CD14-positive monocyte (primary cell): ENCODE data around the gene PPP1R15B. TPM values are rescaled to one million over a fixed set of nuclear protein-coding genes. Genes with fewer than 3 reads are reported as not detected.

Experiments
- DNase-seq, 3 donors: peaks; one replicate each; pipeline ENCODE4 v3.0.0-alpha.2; 2011 to 2022
- H2AFZ ChIP-seq: 2 replicates; pipeline ENCODE4 v1.6.0; 2012; ENCODE audit warnings: mild to moderate bottlenecking, low read depth, low read length, inconsistent platforms; ENCODE audit not compliant: insufficient read depth, poor library complexity, severe bottlenecking
- H3K27ac ChIP-seq, 2 donors: 1 replicate in 1 of 2; 2 replicates in 1 of 2; pipeline ENCODE4 v1.5.1; 2012 to 2013; ENCODE audit warnings: low read length in 2 of 2, control low read depth in 1 of 2, inconsistent platforms in 1 of 2, low read depth in 1 of 2, mild to moderate bottlenecking in 1 of 2
- H3K27me3 ChIP-seq, 2 donors: one replicate each; pipeline versions ENCODE4 v1.6.0 to v1.6.1; 2011 to 2013; ENCODE audit warnings: low read length in 2 of 2; ENCODE audit not compliant: control insufficient read depth in 2 of 2, insufficient read depth in 2 of 2
- H3K36me3 ChIP-seq, 2 donors: replicated peaks in 1 of 2; 1 replicate in 1 of 2; 2 replicates in 1 of 2; pipeline versions ENCODE4 v1.5.1 to v1.6.1; 2012 to 2013; ENCODE audit warnings: low read length in 2 of 2, control low read depth in 1 of 2, inconsistent platforms in 1 of 2, mild to moderate bottlenecking in 1 of 2; ENCODE audit not compliant: insufficient read depth in 2 of 2, control insufficient read depth in 1 of 2
- H3K4me1 ChIP-seq, 2 donors: 1 replicate in 1 of 2; 2 replicates in 1 of 2; pipeline versions ENCODE4 v1.5.1 to v1.6.1; 2012 to 2013; ENCODE audit warnings: low read length in 2 of 2, control low read depth in 1 of 2, inconsistent platforms in 1 of 2, mild to moderate bottlenecking in 1 of 2, moderate library complexity in 1 of 2; ENCODE audit not compliant: insufficient read depth in 2 of 2, control insufficient read depth in 1 of 2
- H3K4me2 ChIP-seq: replicated peaks from 2 replicates; pipeline ENCODE3; 2012; ENCODE audit warnings: low read length, moderate library complexity, mild to moderate bottlenecking; ENCODE audit not compliant: poor library complexity, severe bottlenecking; ENCODE audit errors: extremely low read depth
- H3K4me3 ChIP-seq, 3 experiments: fragments of 200-600 bp in 1 of 3; sonication (generic) in 1 of 3; replicated peaks in 1 of 3; 1 replicate in 2 of 3; 2 replicates in 1 of 3; pipeline ENCODE4 v1.5.1; 2011 to 2013; ENCODE audit warnings: low read length in 3 of 3, mild to moderate bottlenecking in 3 of 3, control low read depth in 2 of 3, low read depth in 2 of 3, inconsistent platforms in 1 of 3, moderate library complexity in 1 of 3
- H3K79me2 ChIP-seq: 2 replicates; pipeline ENCODE4 v1.6.0; 2012; ENCODE audit warnings: mild to moderate bottlenecking, control low read depth, inconsistent platforms, low read length, moderate library complexity; ENCODE audit not compliant: insufficient read depth
- H3K9ac ChIP-seq: 2 replicates; pipeline ENCODE4 v1.6.0; 2017; ENCODE audit warnings: low read length, mild to moderate bottlenecking; ENCODE audit not compliant: insufficient read depth, poor library complexity, severe bottlenecking
- H3K9me3 ChIP-seq, 2 donors: replicated peaks in 1 of 2; 1 replicate in 1 of 2; 2 replicates in 1 of 2; pipeline versions ENCODE4 v1.5.1 to v1.6.1; 2012 to 2013; ENCODE audit warnings: low read length in 2 of 2, control low read depth in 1 of 2; ENCODE audit not compliant: control insufficient read depth in 1 of 2, insufficient read depth in 1 of 2
- H4K20me1 ChIP-seq: 2 replicates; pipeline ENCODE4 v1.6.0; 2012; ENCODE audit warnings: mild to moderate bottlenecking, low read length, control low read depth, moderate library complexity; ENCODE audit not compliant: insufficient read depth
- H3K27ac Mint-ChIP-seq, 7 donors: one replicate each; pipeline ENCODE4 v1.8.0; 2020; ENCODE audit warnings: mild to moderate bottlenecking in 7 of 7, mixed read lengths in 7 of 7, moderate library complexity in 6 of 7, inconsistent platforms in 2 of 7
- H3K27me3 Mint-ChIP-seq, 3 donors: one replicate each; pipeline ENCODE4 v1.8.0; 2021 to 2022; ENCODE audit warnings: low read depth in 3 of 3, mild to moderate bottlenecking in 3 of 3, mixed read lengths in 3 of 3, moderate library complexity in 3 of 3, inconsistent platforms in 1 of 3
- H3K36me3 Mint-ChIP-seq, 2 donors: one replicate each; pipeline ENCODE4 v1.8.0; 2020; ENCODE audit warnings: mixed read lengths in 2 of 2, inconsistent platforms in 1 of 2, mild to moderate bottlenecking in 1 of 2
- H3K4me1 Mint-ChIP-seq: one replicate; pipeline ENCODE4 v1.8.0; 2020; ENCODE audit warnings: mild to moderate bottlenecking, mixed read lengths
- H3K4me3 Mint-ChIP-seq, 2 donors: one replicate each; pipeline ENCODE4 v1.8.0; 2020; ENCODE audit warnings: mild to moderate bottlenecking in 2 of 2, mixed read lengths in 2 of 2, moderate library complexity in 1 of 2
- H3K9me3 Mint-ChIP-seq, 7 donors: one replicate each; pipeline ENCODE4 v1.8.0; 2020 to 2022; ENCODE audit warnings: mixed read lengths in 7 of 7, mild to moderate bottlenecking in 6 of 7, moderate library complexity in 6 of 7, inconsistent platforms in 2 of 7
- WGBS: methylation state at CpG from one replicate; pipeline ENCODE4 v1.1.5; 2013; ENCODE audit warnings: missing lambda C conversion rate; ENCODE audit not compliant: insufficient coverage; 5-methylcytosine and 5-hydroxymethylcytosine counted together
- intact Hi-C, 2 donors: fragments of 100-400 bp; cut with micrococcal nuclease; formaldehyde crosslinking; loops; one replicate each; pipeline versions ENCODE4 v1.15.0 to v1.15.1; 2023
- polyA minus RNA-seq: library from RNA; depleted of rRNA, polyadenylated mRNA; stranded (reverse); fragments of >200 nt; gene quantifications from 2 replicates; pipeline ENCODE4 v1.2.3, GENCODE V29; 2012
- polyA plus RNA-seq, 3 donors: library from polyadenylated mRNA; depleted of rRNA in 1 of 3; unstranded in 2 of 3; stranded (reverse) in 1 of 3; fragments of 300-500 nt in 2 of 3; fragments of >200 nt in 1 of 3; fragmentation: Illumina TruSeq in 2 of 3; gene quantifications; 1 replicate in 2 of 3; 2 replicates in 1 of 3; pipeline ENCODE4 v1.2.3, GENCODE V29; 2012 to 2021
- total RNA-seq, 12 experiments: library from RNA in 1 of 12; stranded (reverse) in 1 of 12; fragments of 120-200 nt in 1 of 12; gene quantifications; one replicate each; pipeline ENCODE4 v1.2.4 and lab custom pipeline; 2013 to 2026; ENCODE audit warnings: mixed read lengths in 6 of 12, inconsistent platforms in 1 of 12
- TF ChIP-seq, protein P1 (sequence below): fragments of 200-600 bp; IDR thresholded peaks from one replicate; pipeline ENCODE4 v1.8.0; 2022; ENCODE audit warnings: antibody characterized with exemption, mild to moderate bottlenecking

PPP1R15B gene
- 50.4 TPM for total RNA-seq (2013)
- 100 to 1,000 TPM in 1 of 3 donors, 10 to 100 TPM in 2; 31.1 to 117 (median 31.8) TPM for polyA plus RNA-seq
- 41.1 and 60.5 TPM in 2 replicates for polyA minus RNA-seq
- 664 to 2,092 (median 1,056) reads per million in 11 experiments for total RNA-seq (lab: John Stamatoyannopoulos, UW)

- Mint-ChIP-seq H3K27me3 (peaks cover 0 to 2% (median 0%) of the 10 kb centered on the region in 3 donors), H3K27ac (peak within 1 kb of the TSS; percentile 100), H3K4me1 (peaks cover 46% of the 10 kb centered on the region), H3K9me3 (peaks cover 0 to 5% (median 0%) of the 10 kb centered on the region in 7 donors), H3K4me3 (peak within 1 kb of the TSS; percentile 97 to 99), H3K36me3 (peaks cover 5 to 14% of the 10 kb centered on the region in 2 donors)
- TF ChIP-seq, protein P1, sequence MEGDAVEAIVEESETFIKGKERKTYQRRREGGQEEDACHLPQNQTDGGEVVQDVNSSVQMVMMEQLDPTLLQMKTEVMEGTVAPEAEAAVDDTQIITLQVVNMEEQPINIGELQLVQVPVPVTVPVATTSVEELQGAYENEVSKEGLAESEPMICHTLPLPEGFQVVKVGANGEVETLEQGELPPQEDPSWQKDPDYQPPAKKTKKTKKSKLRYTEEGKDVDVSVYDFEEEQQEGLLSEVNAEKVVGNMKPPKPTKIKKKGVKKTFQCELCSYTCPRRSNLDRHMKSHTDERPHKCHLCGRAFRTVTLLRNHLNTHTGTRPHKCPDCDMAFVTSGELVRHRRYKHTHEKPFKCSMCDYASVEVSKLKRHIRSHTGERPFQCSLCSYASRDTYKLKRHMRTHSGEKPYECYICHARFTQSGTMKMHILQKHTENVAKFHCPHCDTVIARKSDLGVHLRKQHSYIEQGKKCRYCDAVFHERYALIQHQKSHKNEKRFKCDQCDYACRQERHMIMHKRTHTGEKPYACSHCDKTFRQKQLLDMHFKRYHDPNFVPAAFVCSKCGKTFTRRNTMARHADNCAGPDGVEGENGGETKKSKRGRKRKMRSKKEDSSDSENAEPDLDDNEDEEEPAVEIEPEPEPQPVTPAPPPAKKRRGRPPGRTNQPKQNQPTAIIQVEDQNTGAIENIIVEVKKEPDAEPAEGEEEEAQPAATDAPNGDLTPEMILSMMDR: no peak
- peak within 1 kb of the TSS; percentile 99 for H3K9ac ChIP-seq
- intact Hi-C loops: loop anchor here (5.0 kb wide), 2 partner anchors 96 to 106 kb away; partner anchors contain the start of gene MDM4 (in 1 of the 2)
- peak within 1 kb of the TSS; percentile 93 to 95 (median 95) for H3K4me3 ChIP-seq
- no peaks in the 10 kb centered on the region for H3K36me3 ChIP-seq
- H3K9me3 ChIP-seq: no peaks in the 10 kb centered on the region
- peaks cover 47% of the 10 kb centered on the region for H4K20me1 ChIP-seq
- H3K4me2 ChIP-seq: peak within 1 kb of the TSS; percentile 93
- H3K79me2 ChIP-seq: peaks cover 59% of the 10 kb centered on the region
- H3K27me3 ChIP-seq: no peaks in the 10 kb centered on the region
- WGBS: 0% methylated on average over 55 of the region's 69 CpGs
- peak; percentile 97 to 100 (median 99) for DNase-seq
- H2AFZ ChIP-seq: peak within 1 kb of the TSS; percentile 22
- H3K4me1 ChIP-seq: peaks cover 31 to 50% of the 10 kb centered on the region in 2 donors
- peak within 1 kb of the TSS; percentile 99 to 100 for H3K27ac ChIP-seq
Observed at GRCh38 chr1:204411451-204412204, at the start of gene PPP1R15B. Gene PPP1R15B, minus strand, starts transcription at chr1:204411817. Its CDS starts 406 bp downstream, at chr1:204411411.

DNA sequence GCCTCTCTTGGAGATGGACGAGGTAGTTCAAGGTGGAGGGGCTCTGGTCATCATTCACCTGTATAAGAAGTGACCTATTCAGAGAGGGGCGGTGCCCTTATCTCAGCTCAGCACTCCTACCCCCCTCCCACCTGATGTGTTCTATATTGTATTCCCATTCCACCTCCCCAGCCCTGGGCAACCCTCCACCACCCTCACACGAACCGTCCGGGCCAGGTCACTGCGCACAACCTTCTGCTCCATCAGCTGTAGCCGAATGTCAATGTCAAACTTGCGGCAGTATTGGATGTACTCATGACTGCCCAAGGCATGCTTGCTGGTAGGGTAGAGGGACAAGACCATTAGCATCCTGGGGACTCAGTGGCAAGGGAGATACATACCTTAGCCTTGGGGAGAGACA lies 48.7 kb upstream of the PPP1R15B start:
- Histone ChIP-seq H3K9ac (no peak overlapping the region), H3K27ac (no peak overlapping the region), H3K4me1 (peaks cover 13 to 15% of the 10 kb centered on the region in 2 donors), H2AFZ (no peak overlapping the region), H4K20me1 (no peaks in the 10 kb centered on the region), H3K27me3 (no peaks in the 10 kb centered on the region), H3K4me2 (no peak overlapping the region), H3K9me3 (no peaks in the 10 kb centered on the region), H3K4me3 (no peak overlapping the region), H3K36me3 (peaks cover 0 to 3% of the 10 kb centered on the region in 2 donors), H3K79me2 (no peaks in the 10 kb centered on the region)
- H3K36me3 Mint-ChIP-seq: peaks cover 25 to 26% of the 10 kb centered on the region in 2 donors
- intact Hi-C loops: no loop called here
- H3K4me3 Mint-ChIP-seq: no peak overlapping the region
- DNase-seq: no peak
- 100% methylated on average over 2 of the region's 8 CpGs for WGBS
- H3K9me3 Mint-ChIP-seq: no peaks in the 10 kb centered on the region
- TF ChIP-seq, protein P1: no peak
- H3K27me3 Mint-ChIP-seq: peaks cover 0 to 5% (median 5%) of the 10 kb centered on the region in 3 donors
- H3K4me1 Mint-ChIP-seq: peaks cover 23% of the 10 kb centered on the region
- peak overlapping the region in 1 of 7 donors; percentile 67 for H3K27ac Mint-ChIP-seq
